Mucosa of rectum (tissue), 2 donors: ENCODE results near the gene ANO7.
A peak's percentile ranks its signal among the peaks of the same experiment; 100 is the strongest.

Experiments
- H3K27ac ChIP-seq, 2 donors: one replicate each; pipeline ENCODE4 v1.7.0; 2013; ENCODE audit warnings: inconsistent platforms in 2 of 2, low read depth in 2 of 2, low read length in 2 of 2
- H3K27me3 ChIP-seq, 2 donors: one replicate each; pipeline ENCODE4 v1.7.0; 2013; ENCODE audit warnings: low read length in 2 of 2; ENCODE audit not compliant: control insufficient read depth in 2 of 2, insufficient read depth in 2 of 2
- H3K36me3 ChIP-seq, 2 donors: one replicate each; pipeline ENCODE4 v1.7.0; 2013; ENCODE audit warnings: low read length in 2 of 2; ENCODE audit not compliant: control insufficient read depth in 2 of 2, insufficient read depth in 2 of 2
- H3K4me1 ChIP-seq, 2 donors: one replicate each; pipeline ENCODE4 v1.7.0; 2013; ENCODE audit warnings: low read length in 2 of 2, mild to moderate bottlenecking in 1 of 2; ENCODE audit not compliant: control insufficient read depth in 2 of 2, insufficient read depth in 2 of 2
- H3K4me3 ChIP-seq, 2 donors: one replicate each; pipeline ENCODE4 v1.7.0; 2013; ENCODE audit warnings: low read length in 2 of 2
- H3K9ac ChIP-seq, 2 donors: one replicate each; pipeline ENCODE4 v1.7.0; 2013; ENCODE audit warnings: low read length in 2 of 2, low read depth in 1 of 2, mild to moderate bottlenecking in 1 of 2
- H3K9me3 ChIP-seq, 2 donors: one replicate each; pipeline ENCODE4 v1.7.0; 2013; ENCODE audit warnings: low read length in 2 of 2; ENCODE audit not compliant: control insufficient read depth in 2 of 2
- donor health status: healthy.
- donor health status: Normal muscosa, but diverticular disease.

Gene ANO7

DNA sequence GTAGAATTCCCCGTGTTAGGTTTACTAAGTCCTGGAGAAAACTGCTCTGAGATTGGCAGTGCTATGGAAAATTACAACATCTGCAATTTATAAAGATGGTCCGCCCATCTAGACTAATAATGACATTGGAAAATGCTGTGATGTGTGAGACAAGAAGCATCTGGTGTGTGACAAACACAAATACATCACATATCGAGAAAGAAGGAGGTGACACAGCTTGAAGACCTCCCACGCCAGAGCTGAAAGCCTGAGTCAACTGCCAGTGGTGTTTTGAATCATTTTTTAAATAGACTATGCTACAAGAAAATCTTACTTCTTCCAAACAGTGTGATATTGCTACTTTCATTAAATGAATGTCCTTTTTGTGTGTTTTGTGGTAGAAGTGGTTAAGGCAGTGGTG, 8.6 kb upstream of the ANO7 start:
- Histone ChIP-seq H3K36me3 (peaks cover 24 to 36% of the 10 kb centered on the region in 2 donors), H3K4me1 (no peaks in the 10 kb centered on the region), H3K9me3 (no peaks in the 10 kb centered on the region), H3K27me3 (no peaks in the 10 kb centered on the region), H3K9ac (no peak overlapping the region), H3K27ac (no peak overlapping the region), H3K4me3 (no peak overlapping the region)

DNA sequence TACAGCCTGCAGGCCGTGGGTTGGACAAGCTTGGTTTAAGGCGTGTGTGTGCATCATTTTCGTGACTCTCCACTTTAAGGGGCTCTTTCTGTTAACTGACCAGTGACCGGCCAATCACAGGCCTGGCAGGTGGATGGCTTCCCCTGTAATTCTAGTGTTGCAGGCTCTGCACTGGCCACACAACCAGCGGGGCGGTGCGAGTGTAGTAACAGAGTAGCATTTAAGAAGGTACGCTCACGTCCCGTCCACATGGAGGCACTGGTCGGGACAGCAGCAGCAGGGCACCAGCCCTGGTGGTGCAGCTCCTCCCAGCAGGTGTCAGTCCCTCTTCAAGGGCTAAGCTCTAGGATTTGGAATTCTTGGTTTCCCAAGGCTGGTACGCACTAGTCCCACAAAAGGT, 8.0 kb upstream of the ANO7 start:
- Histone ChIP-seq H3K9me3 (no peaks in the 10 kb centered on the region), H3K27ac (no peak overlapping the region), H3K27me3 (no peaks in the 10 kb centered on the region), H3K36me3 (peaks cover 19 to 32% of the 10 kb centered on the region in 2 donors), H3K4me3 (no peak overlapping the region), H3K4me1 (no peaks in the 10 kb centered on the region), H3K9ac (no peak overlapping the region)

DNA sequence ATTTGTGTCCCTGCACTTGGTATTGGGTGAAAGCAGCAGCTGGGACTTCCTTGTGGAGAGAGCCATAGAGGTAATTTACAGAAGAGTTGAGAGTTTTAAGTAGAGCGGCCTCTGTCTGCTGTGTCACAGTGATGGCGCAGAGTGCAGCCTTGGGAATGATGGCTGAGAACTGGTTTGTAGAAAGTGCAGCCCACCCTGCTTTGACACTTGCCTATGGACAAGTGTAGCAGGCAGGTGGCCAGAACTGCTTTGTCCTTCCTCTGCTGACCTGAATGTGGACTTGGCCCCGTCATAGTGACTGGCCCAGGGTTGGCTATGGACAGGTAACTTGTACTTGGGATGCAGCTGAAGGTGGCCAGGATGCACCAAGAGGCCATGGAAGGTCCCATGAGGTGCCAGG, 6.4 kb upstream of the ANO7 start:
- no peaks in the 10 kb centered on the region for H3K4me1 ChIP-seq
- H3K4me3 ChIP-seq: no peak overlapping the region
- H3K27ac ChIP-seq: no peak overlapping the region
- H3K27me3 ChIP-seq: no peaks in the 10 kb centered on the region
- peaks cover 19 to 22% of the 10 kb centered on the region in 2 donors for H3K36me3 ChIP-seq
- H3K9ac ChIP-seq: no peak overlapping the region
- H3K9me3 ChIP-seq: no peaks in the 10 kb centered on the region

DNA sequence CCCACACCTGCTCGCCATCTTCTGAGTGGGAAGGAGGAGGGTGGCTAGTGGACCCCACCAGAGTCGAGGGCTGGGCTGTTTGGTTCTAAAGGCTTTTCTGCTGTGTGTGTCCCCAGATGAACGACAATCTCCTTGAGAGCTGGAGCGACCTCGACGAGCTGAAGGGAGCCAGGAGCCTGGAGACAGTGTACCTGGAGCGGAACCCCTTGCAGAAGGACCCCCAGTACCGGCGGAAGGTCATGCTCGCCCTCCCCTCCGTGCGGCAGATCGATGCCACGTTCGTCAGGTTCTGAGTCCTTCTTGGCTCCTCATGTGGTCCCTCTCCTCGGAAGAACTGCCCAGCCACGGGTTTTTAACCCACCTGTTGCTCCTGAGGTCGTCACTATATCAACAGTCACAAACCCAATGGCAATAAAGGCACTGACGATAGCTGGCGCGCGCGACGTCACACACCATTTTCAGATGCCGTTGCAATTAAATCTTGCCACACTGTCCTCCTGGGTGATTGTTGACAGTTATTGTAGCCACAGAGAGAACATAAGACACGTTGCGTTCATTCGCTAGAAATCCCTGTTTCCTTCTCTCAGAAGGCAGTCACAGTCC, 5.8 kb upstream of the ANO7 start:
- Histone ChIP-seq H3K9me3 (no peaks in the 10 kb centered on the region), H3K27me3 (no peaks in the 10 kb centered on the region), H3K4me3 (no peak overlapping the region), H3K4me1 (no peaks in the 10 kb centered on the region), H3K36me3 (peaks cover 17 to 22% of the 10 kb centered on the region in 2 donors), H3K27ac (no peak overlapping the region), H3K9ac (no peak overlapping the region)

DNA sequence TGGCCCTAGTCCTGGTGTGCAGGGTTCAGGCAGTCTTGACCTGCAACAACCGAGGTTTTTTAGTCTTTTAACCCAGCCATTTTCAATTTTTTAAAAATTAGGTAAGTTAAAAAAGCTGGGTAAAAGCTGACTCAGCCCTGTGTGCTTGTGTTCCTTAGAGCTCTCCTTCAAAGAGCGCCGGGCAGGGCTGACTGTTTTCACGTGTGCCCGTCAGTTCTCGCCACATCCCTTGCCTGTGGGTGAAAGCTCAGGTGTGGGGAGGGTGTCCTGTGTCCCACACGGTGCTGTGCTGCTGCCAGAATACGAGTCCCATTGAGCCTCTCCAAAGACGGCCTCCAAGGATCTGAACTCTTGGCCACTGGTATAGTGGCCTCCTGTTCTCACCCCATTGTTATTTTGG, 5.3 kb upstream of the ANO7 start:
- peaks cover 4% of the 10 kb centered on the region in 2 donors for H3K4me1 ChIP-seq
- H3K9ac ChIP-seq: no peak overlapping the region
- no peak overlapping the region for H3K27ac ChIP-seq
- H3K36me3 ChIP-seq: peaks cover 12 to 22% of the 10 kb centered on the region in 2 donors
- no peaks in the 10 kb centered on the region for H3K27me3 ChIP-seq
- H3K4me3 ChIP-seq: no peak overlapping the region
- H3K9me3 ChIP-seq: no peaks in the 10 kb centered on the region

DNA sequence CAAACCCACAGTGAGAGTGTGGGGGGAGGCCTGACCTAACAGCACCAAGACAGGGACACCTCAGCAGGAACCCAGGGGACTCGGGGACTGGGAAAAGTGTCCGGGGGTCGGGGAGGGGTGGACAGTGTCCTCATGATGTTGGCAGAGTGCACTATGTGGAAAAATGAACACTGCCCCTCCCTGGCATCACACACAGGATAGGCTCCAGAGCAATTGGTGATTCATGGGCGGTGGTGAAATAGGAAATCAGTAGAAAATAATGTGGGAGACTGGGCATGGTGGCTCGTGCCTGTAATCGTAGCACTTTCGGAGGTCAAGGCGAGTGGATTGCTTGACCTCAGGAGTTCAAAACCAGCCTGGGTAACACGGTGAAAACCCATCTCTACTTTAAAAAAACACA, 3.6 kb upstream of the ANO7 start:
- no peak overlapping the region for H3K27ac ChIP-seq
- H3K4me1 ChIP-seq: peaks cover 5 to 6% of the 10 kb centered on the region in 2 donors
- no peaks in the 10 kb centered on the region for H3K9me3 ChIP-seq
- H3K27me3 ChIP-seq: no peaks in the 10 kb centered on the region
- peaks cover 8 to 13% of the 10 kb centered on the region in 2 donors for H3K36me3 ChIP-seq
- no peak overlapping the region for H3K4me3 ChIP-seq
- no peak overlapping the region for H3K9ac ChIP-seq

DNA sequence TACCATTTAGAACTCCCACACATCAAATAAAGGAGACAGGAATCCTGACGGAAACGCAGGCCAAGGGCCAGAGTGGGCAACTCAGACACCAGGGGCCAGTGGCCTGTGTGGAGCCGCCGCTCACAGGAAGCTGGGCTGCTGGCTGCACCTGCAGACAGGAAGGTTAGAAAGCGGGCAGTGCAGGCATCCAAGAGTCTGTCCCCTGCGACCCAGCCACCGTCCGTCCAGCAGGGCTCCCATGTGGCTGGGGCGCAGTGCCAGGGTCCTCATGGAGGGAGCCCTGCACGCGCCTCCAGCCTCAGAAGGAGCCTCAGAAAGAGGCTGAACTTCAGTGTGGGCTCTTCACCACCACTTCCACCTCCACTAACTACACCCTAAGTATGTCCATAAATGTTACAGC, 2.5 kb upstream of the ANO7 start:
- Histone ChIP-seq H3K36me3 (peaks cover 7 to 10% of the 10 kb centered on the region in 2 donors), H3K27me3 (no peaks in the 10 kb centered on the region), H3K4me3 (no peak overlapping the region), H3K9me3 (no peaks in the 10 kb centered on the region), H3K4me1 (peaks cover 5 to 6% of the 10 kb centered on the region in 2 donors), H3K27ac (no peak overlapping the region), H3K9ac (no peak overlapping the region)

DNA sequence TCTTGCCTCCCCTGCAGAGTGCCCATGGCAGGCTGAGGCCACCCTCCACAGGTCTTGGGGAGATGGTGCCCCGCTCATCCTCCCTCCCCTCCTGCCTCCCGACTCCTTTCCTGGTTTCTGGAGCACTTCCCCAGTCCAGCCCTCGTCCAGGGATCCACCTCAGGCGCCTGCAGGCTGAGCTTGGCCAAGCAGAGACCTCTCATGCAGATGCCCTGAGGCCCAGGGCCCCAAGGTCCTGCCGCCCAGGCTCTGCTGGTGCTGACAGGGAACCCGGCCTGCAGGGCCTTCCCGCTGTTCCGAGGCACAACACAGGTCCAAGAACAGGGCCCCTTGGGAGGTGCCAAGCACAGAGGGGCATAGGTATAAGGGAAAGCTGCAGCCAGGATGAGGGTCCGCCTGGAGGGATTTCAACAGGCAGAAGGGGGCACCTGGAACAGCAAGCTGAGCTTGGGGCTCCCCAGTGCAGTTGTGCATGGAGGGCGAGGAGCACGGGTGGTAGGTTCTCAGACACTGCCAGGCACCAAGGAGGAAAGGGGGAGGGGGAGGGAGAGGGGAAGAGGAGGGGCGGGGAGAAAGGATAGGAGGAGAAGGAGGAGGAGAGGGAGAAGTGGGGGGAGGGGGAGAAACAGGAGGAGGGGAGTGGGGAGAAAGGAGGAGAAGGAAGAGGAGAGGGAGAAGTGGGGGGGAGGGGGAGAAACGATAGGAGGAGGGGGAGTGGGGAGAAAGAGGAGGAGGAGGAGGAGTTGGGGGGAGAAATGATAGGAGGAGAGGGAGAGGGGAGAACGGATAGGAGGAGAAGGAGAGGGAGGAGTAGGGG, 1.2 kb upstream of the ANO7 start:
- H3K9ac ChIP-seq: no peak overlapping the region
- peak overlapping the region in 1 of 2 donors; percentile 60 for H3K27ac ChIP-seq
- no peak overlapping the region for H3K4me3 ChIP-seq

DNA sequence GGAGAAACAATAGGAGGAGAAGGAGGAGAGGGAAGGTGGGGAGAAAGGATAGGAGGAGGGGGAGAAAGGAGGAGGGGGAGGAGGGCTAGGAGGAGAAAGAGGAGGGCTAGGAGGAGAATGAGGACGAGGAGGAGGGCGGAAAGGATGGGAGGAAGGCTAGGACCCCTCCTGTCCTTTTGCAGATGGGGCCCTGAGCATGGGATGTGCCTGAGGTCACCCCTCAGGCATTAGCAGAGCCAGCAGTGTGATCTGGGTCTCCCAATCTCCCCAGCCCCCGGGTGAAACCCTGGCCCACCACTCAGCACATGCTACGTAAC, 601 bp upstream of the ANO7 start:
- peaks cover 5 to 6% of the 10 kb centered on the region in 2 donors for H3K4me1 ChIP-seq
- no peak overlapping the region for H3K9ac ChIP-seq
- peaks cover 5 to 6% of the 10 kb centered on the region in 2 donors for H3K36me3 ChIP-seq
- no peaks in the 10 kb centered on the region for H3K27me3 ChIP-seq
- H3K4me3 ChIP-seq: peak overlapping the region; percentile 57 to 60
- no peaks in the 10 kb centered on the region for H3K9me3 ChIP-seq
- H3K27ac ChIP-seq: peak overlapping the region; percentile 17 to 60

More for the DNA sequence above, 1.2 kb upstream of the ANO7 start:
- H3K4me1 ChIP-seq: peaks cover 5 to 6% of the 10 kb centered on the region in 2 donors
- H3K36me3 ChIP-seq: peaks cover 7 to 10% of the 10 kb centered on the region in 2 donors
- H3K9me3 ChIP-seq: no peaks in the 10 kb centered on the region
- no peaks in the 10 kb centered on the region for H3K27me3 ChIP-seq

DNA sequence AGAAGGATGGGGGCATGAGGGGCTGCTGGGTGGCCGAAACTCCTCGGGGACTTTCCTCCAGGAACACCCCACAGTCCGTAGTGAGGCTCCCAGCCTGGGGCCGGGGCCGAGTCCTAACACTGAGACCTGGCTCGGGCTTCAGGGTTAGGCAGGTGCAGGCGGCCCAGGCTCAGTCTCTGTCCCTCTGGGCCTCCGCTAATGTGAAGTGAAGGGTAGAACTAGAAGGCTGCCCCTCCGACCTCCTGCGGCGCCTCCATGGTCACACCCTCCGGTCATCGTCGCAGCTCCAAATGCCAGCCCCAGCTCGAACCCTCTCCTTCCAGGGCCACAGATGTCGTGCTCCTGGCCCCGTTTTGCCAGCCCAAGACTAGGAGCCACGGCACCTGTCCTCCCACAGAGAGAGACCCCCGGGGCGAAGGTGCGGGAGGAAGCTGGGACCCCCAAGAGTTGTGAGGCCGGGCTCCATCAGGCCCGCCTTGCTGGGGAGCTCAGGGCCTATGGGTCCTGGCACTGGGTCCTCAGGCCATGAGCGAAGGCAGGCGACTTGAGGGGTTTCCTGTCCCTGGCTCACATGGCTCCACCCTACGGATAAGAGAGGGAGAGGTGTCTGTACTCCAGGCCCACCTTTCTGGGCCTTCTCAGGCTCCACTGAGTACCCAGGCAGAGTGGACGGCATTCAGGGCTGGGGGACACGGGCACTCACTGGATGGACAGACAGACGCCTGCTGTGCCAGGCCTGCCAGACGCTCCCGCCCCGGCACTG, 797 bp downstream of the ANO7 start:
- H3K27me3 ChIP-seq: no peaks in the 10 kb centered on the region
- H3K9ac ChIP-seq: peak overlapping the region; percentile 14 to 74
- peak overlapping the region; percentile 65 to 67 for H3K27ac ChIP-seq
- peaks cover 5 to 6% of the 10 kb centered on the region in 2 donors for H3K4me1 ChIP-seq
- no peaks in the 10 kb centered on the region for H3K36me3 ChIP-seq
- H3K9me3 ChIP-seq: no peaks in the 10 kb centered on the region
- H3K4me3 ChIP-seq: peak overlapping the region; percentile 57 to 60
